Measurements from ENCODE around the gene CYP4F22.
"Not testable (repeated sequence)": the region's sequence is repeated elsewhere in the genome, so short reads cannot be mapped to it uniquely, and the experiment has no call there.

CYP4F22 gene

DNA sequence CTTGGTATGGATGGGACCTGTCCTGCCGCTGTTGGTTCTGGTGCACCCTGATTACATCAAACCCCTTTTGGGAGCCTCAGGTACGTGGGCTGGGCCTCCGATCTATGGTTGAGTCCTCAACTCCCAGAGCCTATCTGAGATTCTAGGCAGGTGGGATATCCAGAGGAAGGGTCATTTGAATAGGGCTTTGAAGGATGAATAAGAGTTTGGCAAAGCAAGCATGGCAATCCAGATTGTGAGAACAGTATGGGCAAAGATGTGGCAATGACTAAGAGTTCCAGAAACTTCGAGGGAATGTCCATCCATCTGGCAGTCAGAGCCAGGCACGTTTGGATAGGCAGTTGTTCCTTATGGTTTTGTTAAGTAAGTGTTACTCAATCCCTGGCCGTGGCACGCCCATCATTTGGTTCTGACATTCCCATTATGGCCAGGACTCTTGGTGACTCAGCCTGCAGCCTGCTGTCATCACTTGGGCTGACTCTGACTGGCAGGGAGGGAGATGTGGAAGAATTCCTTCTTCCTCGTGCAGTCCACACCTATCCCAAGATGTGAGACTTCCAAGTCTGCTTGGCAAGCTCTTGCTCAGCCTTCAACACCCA is 21.5 kb downstream of the CYP4F22 start:
- H3K4me3 ChIP-seq (ENCODE audit: low read depth, low read length) = no peak overlapping the region
- DNase-seq (ENCODE audit: low read depth) = no peak
- TF ChIP-seq, protein P1, sequence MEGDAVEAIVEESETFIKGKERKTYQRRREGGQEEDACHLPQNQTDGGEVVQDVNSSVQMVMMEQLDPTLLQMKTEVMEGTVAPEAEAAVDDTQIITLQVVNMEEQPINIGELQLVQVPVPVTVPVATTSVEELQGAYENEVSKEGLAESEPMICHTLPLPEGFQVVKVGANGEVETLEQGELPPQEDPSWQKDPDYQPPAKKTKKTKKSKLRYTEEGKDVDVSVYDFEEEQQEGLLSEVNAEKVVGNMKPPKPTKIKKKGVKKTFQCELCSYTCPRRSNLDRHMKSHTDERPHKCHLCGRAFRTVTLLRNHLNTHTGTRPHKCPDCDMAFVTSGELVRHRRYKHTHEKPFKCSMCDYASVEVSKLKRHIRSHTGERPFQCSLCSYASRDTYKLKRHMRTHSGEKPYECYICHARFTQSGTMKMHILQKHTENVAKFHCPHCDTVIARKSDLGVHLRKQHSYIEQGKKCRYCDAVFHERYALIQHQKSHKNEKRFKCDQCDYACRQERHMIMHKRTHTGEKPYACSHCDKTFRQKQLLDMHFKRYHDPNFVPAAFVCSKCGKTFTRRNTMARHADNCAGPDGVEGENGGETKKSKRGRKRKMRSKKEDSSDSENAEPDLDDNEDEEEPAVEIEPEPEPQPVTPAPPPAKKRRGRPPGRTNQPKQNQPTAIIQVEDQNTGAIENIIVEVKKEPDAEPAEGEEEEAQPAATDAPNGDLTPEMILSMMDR (IDR thresholded peaks at IDR 0.05; ENCODE audit: low read depth, low read length, missing control alignments) = no peak

GRCh38 chr19:15532779-15533521 is 24.6 kb downstream of the CYP4F22 start:
- no peak for DNase-seq (ENCODE audit: low read depth)
- TF ChIP-seq, protein P1 (IDR thresholded peaks at IDR 0.05; ENCODE audit: low read depth, low read length, missing control alignments) = no peak

DNA sequence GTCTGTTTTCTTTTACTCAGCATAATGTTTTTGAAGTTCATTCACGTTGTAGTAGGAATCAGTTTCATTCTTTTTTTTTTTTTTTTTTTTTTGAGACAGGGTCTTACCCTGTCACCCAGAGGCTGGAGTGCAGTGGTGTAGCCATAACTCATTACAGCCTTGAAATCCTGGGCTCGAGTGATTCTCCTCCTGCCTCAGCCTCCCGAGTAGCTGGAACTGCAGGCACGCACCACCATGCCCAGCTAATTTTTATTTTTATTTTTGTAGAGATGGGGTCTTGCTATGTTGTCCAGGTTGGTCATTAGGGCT is 25.2 kb downstream of the CYP4F22 start:
- not testable (repeated sequence) for DNase-seq (ENCODE audit: low read depth); H3K4me3 ChIP-seq (ENCODE audit: low read depth, low read length)

More at GRCh38 chr19:15532779-15533521, 24.6 kb downstream of the CYP4F22 start:
- H3K4me3 ChIP-seq (ENCODE audit: low read depth, low read length) = no peak overlapping the region

DNA sequence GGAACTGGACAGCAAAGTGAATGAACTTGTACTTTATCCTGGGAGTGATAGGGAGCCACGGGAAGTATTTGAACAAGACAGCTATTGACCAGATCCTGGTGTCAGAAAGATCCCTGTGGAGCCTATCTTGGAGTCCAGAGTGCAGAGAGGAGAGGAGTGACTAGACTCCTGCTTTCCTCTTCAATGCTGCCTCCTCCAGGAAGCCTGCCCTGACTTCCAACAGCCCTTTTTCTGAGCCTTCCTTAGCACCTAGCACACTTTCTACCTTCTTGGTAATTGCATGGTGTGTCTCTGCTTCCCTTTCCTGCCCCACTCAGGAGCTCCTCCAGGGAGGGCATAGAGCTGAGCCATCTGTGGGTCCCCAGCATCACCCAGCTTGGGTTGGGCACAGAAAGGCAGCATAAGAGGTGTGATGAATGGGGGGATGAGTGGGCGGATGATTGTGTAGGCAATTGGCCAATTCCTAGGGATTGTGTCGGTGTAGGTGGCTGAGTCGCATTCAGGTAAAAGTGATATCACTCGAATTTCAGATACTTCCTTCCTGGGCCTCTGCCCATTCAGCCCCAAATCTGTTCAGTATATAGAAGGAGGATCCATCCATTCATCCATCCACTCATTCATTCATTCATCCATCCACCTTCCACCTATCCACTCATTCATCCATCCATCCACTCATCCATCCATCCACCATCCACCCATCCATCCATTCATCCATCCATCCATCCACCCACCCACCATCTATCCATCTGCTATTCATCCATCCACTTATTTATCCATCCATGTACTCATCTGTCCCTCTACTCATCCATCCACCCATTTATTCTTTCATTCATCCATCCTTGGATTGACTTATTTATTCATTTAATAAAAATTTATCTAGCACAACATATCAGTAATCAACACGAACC is 26.9 kb downstream of the CYP4F22 start:
- DNase-seq (ENCODE audit: low read depth) = no peak
- H3K4me3 ChIP-seq (ENCODE audit: low read depth, low read length) = no peak overlapping the region
- TF ChIP-seq, protein P1 (IDR thresholded peaks at IDR 0.05; ENCODE audit: low read depth, low read length, missing control alignments) = no peak

DNA sequence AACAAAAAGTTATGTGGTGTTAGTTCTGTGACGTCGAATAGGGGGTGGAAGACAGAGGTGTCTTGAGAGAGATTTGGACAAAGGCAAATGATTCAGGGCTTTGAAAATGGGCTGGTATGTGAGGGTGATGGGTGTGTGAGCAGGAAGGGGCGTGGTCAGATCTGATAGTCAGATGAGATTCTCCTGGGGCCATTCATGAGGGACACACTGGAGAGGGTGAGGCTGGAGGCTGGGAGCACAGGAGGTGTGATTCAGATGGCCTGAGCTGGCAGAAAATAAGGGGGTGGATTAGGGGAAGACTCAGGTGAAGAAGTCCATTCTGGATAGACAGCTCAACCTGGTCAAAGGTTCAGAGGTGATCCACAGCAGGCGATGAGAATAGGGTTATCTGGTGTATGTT is 28.0 kb downstream of the CYP4F22 start:
- H3K4me3 ChIP-seq (ENCODE audit: low read depth, low read length) = no peak overlapping the region
- DNase-seq (ENCODE audit: low read depth) = no peak
- TF ChIP-seq, protein P1 (IDR thresholded peaks at IDR 0.05; ENCODE audit: low read depth, low read length, missing control alignments) = no peak

GRCh38 chr19:15538774-15539173 is 30.4 kb downstream of the CYP4F22 start:
- TF ChIP-seq, protein P1 (IDR thresholded peaks at IDR 0.05; ENCODE audit: low read depth, low read length, missing control alignments) = no peak
- no peak for DNase-seq (ENCODE audit: low read depth)

GRCh38 chr19:15539638-15540037 is 31.3 kb downstream of the CYP4F22 start:
- H3K4me3 ChIP-seq (ENCODE audit: low read depth, low read length) = no peak overlapping the region
- DNase-seq (ENCODE audit: low read depth) = no peak
- TF ChIP-seq, protein P1 (IDR thresholded peaks at IDR 0.05; ENCODE audit: low read depth, low read length, missing control alignments) = no peak

More at GRCh38 chr19:15538774-15539173, 30.4 kb downstream of the CYP4F22 start:
- H3K4me3 ChIP-seq (ENCODE audit: low read depth, low read length) = no peak overlapping the region

Measured in GM12864 (cell line).